Epithelial cell of esophagus (primary cell): ENCODE results near the gene DLG4.
"Not testable (repeated sequence)": the region's sequence is repeated elsewhere in the genome, so short reads cannot be mapped to it uniquely, and the experiment has no call there.

Source experiments
- DNase-seq: peaks from one replicate; pipeline ENCODE4 v3.0.0; 2010; ENCODE audit warnings: low read depth
- H3K4me3 ChIP-seq: 2 replicates; pipeline ENCODE4 v1.5.1; 2011; ENCODE audit warnings: mild to moderate bottlenecking, low read length, control low read depth
- TF ChIP-seq, protein P1 (sequence below): IDR thresholded peaks from 2 replicates; pipeline ENCODE4 v1.5.1; 2011; ENCODE audit warnings: low read depth, mild to moderate bottlenecking, low read length, control low read depth, inconsistent platforms; ENCODE audit not compliant: insufficient read depth; ENCODE audit errors: missing control alignments

DLG4 gene

DNA sequence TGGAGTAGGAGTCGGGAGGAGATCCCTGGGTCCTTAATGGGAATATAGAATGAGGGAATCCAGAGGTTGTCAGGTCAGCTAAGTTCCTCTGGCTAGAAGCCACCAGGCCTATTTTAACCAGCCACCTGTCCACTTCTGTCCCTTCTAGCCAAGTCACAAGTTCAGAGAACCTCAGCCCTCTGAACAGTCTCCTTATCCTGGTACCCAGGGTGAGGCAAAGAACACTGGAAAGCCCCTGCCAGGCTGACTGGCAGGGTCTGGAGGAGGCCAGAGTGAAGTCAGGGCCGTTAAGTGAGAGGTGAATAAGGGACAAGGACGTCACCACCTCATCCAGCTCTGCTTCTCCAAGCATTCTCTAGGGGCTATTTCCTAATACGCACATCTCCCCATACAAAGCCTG is 29.2 kb upstream of the DLG4 start:
- TF ChIP-seq, protein P1, sequence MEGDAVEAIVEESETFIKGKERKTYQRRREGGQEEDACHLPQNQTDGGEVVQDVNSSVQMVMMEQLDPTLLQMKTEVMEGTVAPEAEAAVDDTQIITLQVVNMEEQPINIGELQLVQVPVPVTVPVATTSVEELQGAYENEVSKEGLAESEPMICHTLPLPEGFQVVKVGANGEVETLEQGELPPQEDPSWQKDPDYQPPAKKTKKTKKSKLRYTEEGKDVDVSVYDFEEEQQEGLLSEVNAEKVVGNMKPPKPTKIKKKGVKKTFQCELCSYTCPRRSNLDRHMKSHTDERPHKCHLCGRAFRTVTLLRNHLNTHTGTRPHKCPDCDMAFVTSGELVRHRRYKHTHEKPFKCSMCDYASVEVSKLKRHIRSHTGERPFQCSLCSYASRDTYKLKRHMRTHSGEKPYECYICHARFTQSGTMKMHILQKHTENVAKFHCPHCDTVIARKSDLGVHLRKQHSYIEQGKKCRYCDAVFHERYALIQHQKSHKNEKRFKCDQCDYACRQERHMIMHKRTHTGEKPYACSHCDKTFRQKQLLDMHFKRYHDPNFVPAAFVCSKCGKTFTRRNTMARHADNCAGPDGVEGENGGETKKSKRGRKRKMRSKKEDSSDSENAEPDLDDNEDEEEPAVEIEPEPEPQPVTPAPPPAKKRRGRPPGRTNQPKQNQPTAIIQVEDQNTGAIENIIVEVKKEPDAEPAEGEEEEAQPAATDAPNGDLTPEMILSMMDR: no peak
- DNase-seq: no peak
- H3K4me3 ChIP-seq: no peak overlapping the region

DNA sequence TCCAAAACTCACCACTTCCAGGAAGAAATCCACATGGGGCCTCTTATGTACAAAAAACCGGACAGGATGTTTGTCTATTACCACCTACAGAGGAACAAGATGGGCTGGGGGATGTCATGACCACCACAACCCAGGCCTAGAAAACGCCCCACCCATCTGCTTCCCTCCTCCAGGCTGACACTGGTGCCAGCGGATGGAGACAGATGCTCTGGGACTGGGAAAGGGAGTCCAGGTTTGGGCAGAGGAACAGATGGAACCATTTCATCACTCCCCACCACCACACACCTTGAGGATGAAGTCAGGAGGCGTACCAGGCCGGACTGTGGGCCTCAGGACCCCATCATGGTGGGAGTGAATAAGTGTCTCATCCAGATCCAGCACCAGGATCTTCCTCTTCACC is 27.1 kb upstream of the DLG4 start:
- TF ChIP-seq, protein P1: no peak
- H3K4me3 ChIP-seq: no peak overlapping the region
- DNase-seq: no peak

DNA sequence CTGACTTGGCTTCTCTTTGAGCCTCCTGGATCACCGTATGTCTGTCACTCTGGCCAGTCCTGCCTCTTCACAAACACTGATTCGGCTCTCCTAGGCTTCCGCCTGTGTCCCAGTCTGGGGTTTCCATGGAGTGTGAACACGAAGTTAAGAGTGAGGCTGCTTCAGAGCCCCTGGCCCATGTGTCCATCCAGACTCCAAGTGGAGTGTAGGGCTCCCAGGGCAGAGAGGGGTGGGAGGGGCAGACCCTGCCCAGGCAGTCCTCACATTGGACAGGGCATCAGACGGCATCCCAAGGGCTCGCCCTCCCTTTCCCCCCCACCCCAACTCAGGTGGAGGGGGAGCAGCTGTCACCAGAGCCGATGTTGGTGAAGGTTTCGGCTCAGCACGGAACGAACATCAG is 24.2 kb upstream of the DLG4 start:
- not testable (repeated sequence) for DNase-seq, H3K4me3 ChIP-seq

DNA sequence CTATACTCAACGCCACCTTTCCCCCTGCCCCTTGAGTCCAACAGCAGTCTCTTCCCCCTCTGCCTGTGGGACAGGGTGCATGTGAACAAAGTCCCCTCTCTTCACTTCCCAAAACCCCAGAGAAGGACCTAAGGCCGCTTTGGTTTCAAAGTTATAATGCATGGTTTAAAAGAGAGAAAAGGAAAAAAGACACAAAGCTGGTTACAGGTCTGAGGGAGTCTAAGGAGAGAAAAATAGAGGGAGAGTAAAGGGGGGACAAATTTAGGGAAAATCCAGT is 23.8 kb upstream of the DLG4 start:
- TF ChIP-seq, protein P1: no peak
- peak overlapping the region; percentile 96 for H3K4me3 ChIP-seq
- DNase-seq: no peak

DNA sequence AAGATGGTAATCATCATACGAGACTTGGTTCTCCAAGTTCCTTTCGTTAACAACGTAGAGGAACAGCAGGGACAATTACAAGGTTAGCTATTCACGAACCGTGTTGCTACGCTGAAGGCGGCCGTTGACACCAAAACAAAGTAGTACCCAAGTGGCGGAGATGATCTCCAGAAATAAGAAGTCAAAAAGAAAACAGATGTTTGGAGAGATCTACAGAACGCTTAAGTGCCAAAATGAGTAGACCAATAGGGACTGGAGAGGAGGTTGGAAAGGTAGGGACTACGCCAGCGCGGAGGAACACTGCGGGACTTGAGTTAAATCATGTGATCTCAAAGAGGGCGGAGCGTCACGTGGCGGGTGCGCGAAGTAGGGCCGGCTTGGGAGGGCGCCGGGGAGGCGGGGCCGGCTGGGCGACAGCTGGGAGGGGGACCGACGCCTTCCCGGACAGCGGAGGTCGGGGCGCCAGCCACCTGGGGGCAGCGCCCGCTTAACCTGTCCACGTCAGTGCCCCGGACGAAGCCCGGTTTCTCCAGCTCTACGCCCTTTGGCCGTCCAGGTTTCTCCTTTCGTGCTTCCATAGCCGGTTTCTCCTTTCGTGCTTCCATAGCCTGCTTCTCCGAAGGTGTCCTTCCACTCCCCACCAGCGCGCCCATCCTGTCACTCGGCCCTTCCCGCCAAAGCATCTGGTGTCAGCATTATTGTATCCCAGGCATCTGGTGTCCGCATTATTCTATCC is 23.2 kb upstream of the DLG4 start:
- H3K4me3 ChIP-seq: peak overlapping the region; percentile 96
- peak; percentile 95 for DNase-seq
- TF ChIP-seq, protein P1: no peak

DNA sequence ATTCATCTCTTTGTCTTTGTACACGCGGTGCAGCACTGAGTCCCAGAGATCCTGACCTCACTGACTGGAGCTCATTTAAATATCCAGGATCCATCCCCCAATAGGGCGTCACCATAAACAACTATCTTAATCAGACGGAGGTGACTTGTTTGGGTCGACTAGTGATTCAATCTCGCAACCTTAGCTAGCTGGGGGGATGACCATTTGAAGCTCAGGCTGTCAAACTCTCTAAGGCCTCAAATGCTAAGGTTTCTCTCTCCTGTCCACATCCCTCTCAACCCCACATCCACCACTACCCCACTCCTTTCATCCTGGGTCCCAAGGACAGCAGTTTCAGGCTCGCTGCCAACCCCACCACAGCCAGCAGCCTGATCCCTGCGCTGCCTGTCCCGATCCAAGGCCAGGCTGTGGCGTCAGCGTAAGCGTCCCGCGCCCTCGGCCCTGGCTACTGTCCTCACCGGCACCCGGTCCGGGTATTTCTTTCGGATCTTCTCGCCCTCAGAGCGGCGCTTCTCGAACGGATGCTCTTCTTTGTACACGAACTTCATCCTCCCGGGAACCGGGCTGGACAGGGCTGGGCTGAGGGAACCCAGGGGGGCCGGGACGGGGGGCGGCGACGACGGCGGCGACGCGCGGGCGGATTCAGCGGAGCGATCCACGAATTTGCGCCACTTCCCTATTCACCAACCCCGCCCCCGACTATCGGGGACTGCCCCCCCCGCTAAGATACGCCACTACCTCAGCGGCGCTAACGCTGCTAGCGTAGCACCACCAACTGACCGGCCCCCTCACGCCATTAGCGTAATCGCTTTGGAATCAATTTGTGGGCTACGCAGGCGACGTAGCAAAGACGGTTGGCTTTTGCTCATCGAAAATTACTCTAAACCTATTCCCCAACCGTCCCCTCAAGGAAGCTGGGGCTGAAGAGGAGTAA is 22.4 kb upstream of the DLG4 start, which contains the start of gene GABARAP:
TSS of gene GABARAP (minus strand) at position 667 of the 934 bp plus-strand sequence. CDS start at position 548, 119 bp downstream.
- peak; percentile 89 for DNase-seq
- TF ChIP-seq, protein P1: no peak
- H3K4me3 ChIP-seq: peak within 1 kb of the TSS; percentile 96

DNA sequence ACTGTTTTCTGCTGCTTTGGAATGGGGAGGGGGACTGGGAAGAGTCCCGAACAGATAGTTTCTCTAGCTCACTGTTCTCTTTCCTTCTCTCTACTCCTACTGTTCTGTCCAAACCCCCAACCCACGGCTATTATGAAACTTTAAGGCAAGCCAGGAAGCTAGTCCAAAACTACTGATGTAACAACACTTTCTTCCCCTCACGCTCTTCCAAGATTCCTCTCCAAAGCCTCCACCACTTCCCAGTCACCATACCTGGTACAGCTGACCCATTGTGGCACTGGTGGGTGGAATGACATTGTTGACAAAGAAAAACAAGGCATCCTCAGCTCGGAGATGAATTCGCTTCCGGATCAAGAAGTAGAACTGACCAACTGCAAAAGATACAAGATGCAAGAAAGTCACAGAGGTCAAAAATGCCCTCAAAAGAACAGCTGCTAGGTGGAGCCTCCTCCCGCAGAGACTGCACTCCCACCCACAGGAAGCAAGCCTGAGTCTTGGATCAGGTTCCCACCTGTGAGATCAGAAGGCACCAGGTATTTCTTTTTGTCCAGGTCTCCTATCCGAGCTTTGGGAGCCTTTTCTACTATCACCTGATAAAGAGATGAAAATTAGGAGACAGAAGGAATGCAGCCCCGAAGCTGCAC is 21.6 kb upstream of the DLG4 start:
- TF ChIP-seq, protein P1: no peak

More for the DNA sequence above, 21.6 kb upstream of the DLG4 start:
- no peak for DNase-seq
- peak overlapping the region; percentile 96 for H3K4me3 ChIP-seq
